GM12878 (cell line): ENCODE measurements around the gene AXDND1.

Source experiments
- CTCF ChIP-seq, 3 experiments: IDR thresholded peaks in 2 of 3; conservative IDR thresholded peaks in 1 of 3; 2 replicates each; pipeline ENCODE4 v1.5.1; 2011; ENCODE audit warnings: low read depth in 3 of 3, low read length in 3 of 3, mild to moderate bottlenecking in 3 of 3, control low read depth in 2 of 3, moderate library complexity in 2 of 3, inconsistent platforms in 1 of 3, mixed read lengths in 1 of 3; ENCODE audit not compliant: control insufficient read depth in 2 of 3, insufficient read depth in 1 of 3; ENCODE audit errors: extremely low read depth in 1 of 3
- RAD21 ChIP-seq: IDR thresholded peaks from 2 replicates; pipeline ENCODE4 v1.6.1; 2011; ENCODE audit warnings: mild to moderate bottlenecking, low read depth, low read length, moderate library complexity; ENCODE audit not compliant: insufficient read depth

GRCh38 chr1:179376223-179376622, 10.5 kb downstream of the AXDND1 start:
- TF ChIP-seq CTCF (IDR thresholded peaks at IDR 0.05 in 2 of 3, conservative IDR thresholded peaks at IDR 0.05 in 1 of 3; ENCODE audit: control insufficient read depth in 2 of 3, extremely low read depth in 1 of 3, insufficient read depth in 1 of 3, low read depth in 3 of 3, low read length in 3 of 3), result no peak
- no peak for TF ChIP-seq RAD21
